HEK293 (cell line): ENCODE measurements around the gene NT5C2.

ENCODE experiments used
- CTCF ChIA-PET: fragments of 350-600 bp; formaldehyde crosslinking; extraction: SDS; loops from one replicate; lab custom pipeline; 2021; ENCODE audit warnings: antibody characterized with exemption; lab: Yijun Ruan, JAX
- POLR2A ChIA-PET: fragments of 300-600 bp; formaldehyde crosslinking; extraction: SDS; loops from one replicate; lab custom pipeline; 2020; ENCODE audit warnings: antibody characterized with exemption, inconsistent platforms; lab: Yijun Ruan, JAX
- H3K27ac ChIP-seq: fragments of 200-500 bp; sonication (Bioruptor generic); 2 replicates; pipeline ENCODE4 v1.5.1; 2014; ENCODE audit warnings: low read depth, low read length, control low read depth, inconsistent platforms; ENCODE audit errors: extremely low read depth
- H3K36me3 ChIP-seq, 2 experiments: fragments of 200-500 bp in 1 of 2; sonication (Bioruptor generic) in 1 of 2; 1 replicate in 1 of 2; 2 replicates in 1 of 2; pipeline ENCODE4 v1.5.1; 2014 to 2017; ENCODE audit warnings: inconsistent platforms in 2 of 2, low read length in 2 of 2; ENCODE audit not compliant: control insufficient read depth in 2 of 2, insufficient read depth in 1 of 2
- H3K4me1 ChIP-seq: fragments of 200-500 bp; sonication (Bioruptor generic); 2 replicates; pipeline ENCODE4 v1.5.1; 2014; ENCODE audit warnings: mild to moderate bottlenecking, low read length, inconsistent platforms; ENCODE audit not compliant: control insufficient read depth, insufficient read depth
- H3K4me3 ChIP-seq: 2 replicates; pipeline ENCODE4 v1.5.1; 2011; ENCODE audit warnings: low read depth, mild to moderate bottlenecking, control low read depth, low read length, moderate library complexity
- H3K9me3 ChIP-seq: fragments of 200-500 bp; sonication (Bioruptor generic); 2 replicates; pipeline ENCODE4 v1.5.1; 2014; ENCODE audit warnings: low read depth, low read length, inconsistent platforms; ENCODE audit not compliant: control insufficient read depth, insufficient read depth
- GLIS1 ChIP-seq: fragments of 450-650 bp; formaldehyde crosslinking; IDR thresholded peaks from 2 replicates; pipeline ENCODE4 v1.5.1; 2016; ENCODE audit warnings: missing biosample characterization, missing genetic modification characterization
- HOXC10 ChIP-seq: sonication (generic); formaldehyde crosslinking; IDR thresholded peaks from 2 replicates; pipeline ENCODE4 v1.8.1; 2023; ENCODE audit warnings: mild to moderate bottlenecking, missing genetic modification reagents
- KLF7 ChIP-seq: fragments of 450-650 bp; formaldehyde crosslinking; IDR thresholded peaks from 2 replicates; pipeline ENCODE4 v1.5.1; 2016; ENCODE audit warnings: missing biosample characterization, missing genetic modification characterization, borderline replicate concordance
- SCRT2 ChIP-seq: fragments of 450-650 bp; formaldehyde crosslinking; IDR thresholded peaks from 2 replicates; pipeline ENCODE4 v1.5.1; 2016; ENCODE audit warnings: missing biosample characterization, missing genetic modification characterization
- ZBTB17 ChIP-seq: fragments of 450-650 bp; formaldehyde crosslinking; IDR thresholded peaks from 2 replicates; pipeline ENCODE4 v1.5.1; 2016; ENCODE audit warnings: missing biosample characterization, missing genetic modification characterization
- ZBTB48 ChIP-seq: fragments of 450-650 bp; formaldehyde crosslinking; IDR thresholded peaks from 2 replicates; pipeline ENCODE4 v1.5.1; 2016; ENCODE audit warnings: missing biosample characterization, missing genetic modification characterization
- ZEB2 ChIP-seq: fragments of 450-650 bp; formaldehyde crosslinking; IDR thresholded peaks from 2 replicates; pipeline ENCODE4 v1.5.1; 2016; ENCODE audit warnings: missing biosample characterization, missing genetic modification characterization
- ZNF132 ChIP-seq: fragments of 450-650 bp; formaldehyde crosslinking; IDR thresholded peaks from 2 replicates; pipeline ENCODE4 v1.5.1; 2017; ENCODE audit warnings: missing biosample characterization, missing genetic modification characterization, borderline replicate concordance
- ZNF24 ChIP-seq: fragments of 450-650 bp; formaldehyde crosslinking; IDR thresholded peaks from 2 replicates; pipeline ENCODE4 v1.5.1; 2016; ENCODE audit warnings: missing biosample characterization, missing genetic modification characterization
- ZNF248 ChIP-seq: fragments of 450-650 bp; formaldehyde crosslinking; IDR thresholded peaks from 2 replicates; pipeline ENCODE4 v1.5.1; 2017; ENCODE audit warnings: missing biosample characterization, missing genetic modification characterization
- ZNF354C ChIP-seq: fragments of 450-650 bp; formaldehyde crosslinking; IDR thresholded peaks from 2 replicates; pipeline ENCODE4 v1.5.1; 2016; ENCODE audit warnings: missing biosample characterization, missing genetic modification characterization, low read depth, borderline replicate concordance
- ZNF549 ChIP-seq: fragments of 450-650 bp; IDR thresholded peaks from 2 replicates; pipeline ENCODE4 v1.5.1; 2018; ENCODE audit warnings: missing biosample characterization, missing genetic modification characterization, mild to moderate bottlenecking, inconsistent platforms, moderate library complexity
- ZSCAN23 ChIP-seq: fragments of 450-650 bp; formaldehyde crosslinking; IDR thresholded peaks from 2 replicates; pipeline ENCODE4 v1.5.1; 2016; ENCODE audit warnings: missing biosample characterization, missing genetic modification characterization
- TF ChIP-seq, protein P1 (sequence below): fragments of 450-650 bp; formaldehyde crosslinking; IDR thresholded peaks from 2 replicates; pipeline ENCODE4 v1.5.1; 2017; ENCODE audit warnings: missing biosample characterization, missing genetic modification characterization
- TF ChIP-seq, protein P2 (sequence below): fragments of 450-650 bp; formaldehyde crosslinking; optimal IDR thresholded peaks from 2 replicates; pipeline ENCODE3; 2016; ENCODE audit warnings: missing biosample characterization, mild to moderate bottlenecking, missing genetic modification characterization
- TF ChIP-seq, protein P3 (sequence below): fragments of 450-650 bp; formaldehyde crosslinking; IDR thresholded peaks from 2 replicates; pipeline ENCODE4 v1.5.1; 2016; ENCODE audit warnings: missing biosample characterization, missing genetic modification characterization
- TF ChIP-seq, protein P4 (sequence below): fragments of 450-650 bp; formaldehyde crosslinking; IDR thresholded peaks from 2 replicates; pipeline ENCODE4 v1.5.1; 2016; ENCODE audit warnings: missing biosample characterization, missing genetic modification characterization
- TF ChIP-seq, protein P5 (sequence below): fragments of 450-650 bp; formaldehyde crosslinking; IDR thresholded peaks from 2 replicates; pipeline ENCODE4 v1.5.1; 2016; ENCODE audit warnings: missing biosample characterization, missing genetic modification characterization
- TF ChIP-seq, protein P6 (sequence below): fragments of 450-650 bp; formaldehyde crosslinking; IDR thresholded peaks from 2 replicates; pipeline ENCODE4 v1.5.1; 2016; ENCODE audit warnings: missing biosample characterization, missing genetic modification characterization

Gene NT5C2

DNA sequence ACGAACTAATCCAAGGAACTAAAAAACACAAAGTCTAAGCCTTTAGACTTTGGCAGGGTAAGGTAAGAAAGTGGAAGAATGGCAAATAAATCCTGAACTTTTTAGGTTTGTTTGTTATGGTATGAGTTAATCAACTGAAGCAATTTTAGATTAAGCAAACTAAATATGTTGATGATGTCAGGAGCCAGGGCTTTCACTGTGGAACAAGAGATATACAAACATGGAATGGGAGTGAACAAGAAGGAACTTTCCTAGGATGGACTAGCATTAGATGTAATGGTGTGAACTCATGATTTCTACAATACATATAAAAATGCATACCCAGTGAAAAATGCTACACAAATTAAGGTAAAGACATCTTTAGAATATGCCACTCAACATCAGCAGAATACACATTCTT is 35.8 kb downstream of the NT5C2 start:
- Histone ChIP-seq H3K9me3 (no peaks in the 10 kb centered on the region; the same call in 1 of the 2 replicates), H3K4me3 (no peak overlapping the region), H3K36me3 (peaks cover 0 to 3% of the 10 kb centered on the region in 2 experiments; a peak in 1 of 3 replicates), H3K27ac (no peak overlapping the region), H3K4me1 (peaks cover 25% of the 10 kb centered on the region)
- CTCF ChIA-PET = no interaction called here
- TF ChIP-seq, protein P1, sequence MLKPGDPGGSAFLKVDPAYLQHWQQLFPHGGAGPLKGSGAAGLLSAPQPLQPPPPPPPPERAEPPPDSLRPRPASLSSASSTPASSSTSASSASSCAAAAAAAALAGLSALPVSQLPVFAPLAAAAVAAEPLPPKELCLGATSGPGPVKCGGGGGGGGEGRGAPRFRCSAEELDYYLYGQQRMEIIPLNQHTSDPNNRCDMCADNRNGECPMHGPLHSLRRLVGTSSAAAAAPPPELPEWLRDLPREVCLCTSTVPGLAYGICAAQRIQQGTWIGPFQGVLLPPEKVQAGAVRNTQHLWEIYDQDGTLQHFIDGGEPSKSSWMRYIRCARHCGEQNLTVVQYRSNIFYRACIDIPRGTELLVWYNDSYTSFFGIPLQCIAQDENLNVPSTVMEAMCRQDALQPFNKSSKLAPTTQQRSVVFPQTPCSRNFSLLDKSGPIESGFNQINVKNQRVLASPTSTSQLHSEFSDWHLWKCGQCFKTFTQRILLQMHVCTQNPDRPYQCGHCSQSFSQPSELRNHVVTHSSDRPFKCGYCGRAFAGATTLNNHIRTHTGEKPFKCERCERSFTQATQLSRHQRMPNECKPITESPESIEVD = peak; percentile 61; the same call in 1 of the 2 replicates
- TF ChIP-seq, protein P2, sequence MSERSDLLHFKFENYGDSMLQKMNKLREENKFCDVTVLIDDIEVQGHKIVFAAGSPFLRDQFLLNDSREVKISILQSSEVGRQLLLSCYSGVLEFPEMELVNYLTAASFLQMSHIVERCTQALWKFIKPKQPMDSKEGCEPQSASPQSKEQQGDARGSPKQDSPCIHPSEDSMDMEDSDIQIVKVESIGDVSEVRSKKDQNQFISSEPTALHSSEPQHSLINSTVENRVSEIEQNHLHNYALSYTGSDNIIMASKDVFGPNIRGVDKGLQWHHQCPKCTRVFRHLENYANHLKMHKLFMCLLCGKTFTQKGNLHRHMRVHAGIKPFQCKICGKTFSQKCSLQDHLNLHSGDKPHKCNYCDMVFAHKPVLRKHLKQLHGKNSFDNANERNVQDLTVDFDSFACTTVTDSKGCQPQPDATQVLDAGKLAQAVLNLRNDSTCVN (tag by site-specific recombination) = no peak
- POLR2A ChIA-PET = no interaction called here

DNA sequence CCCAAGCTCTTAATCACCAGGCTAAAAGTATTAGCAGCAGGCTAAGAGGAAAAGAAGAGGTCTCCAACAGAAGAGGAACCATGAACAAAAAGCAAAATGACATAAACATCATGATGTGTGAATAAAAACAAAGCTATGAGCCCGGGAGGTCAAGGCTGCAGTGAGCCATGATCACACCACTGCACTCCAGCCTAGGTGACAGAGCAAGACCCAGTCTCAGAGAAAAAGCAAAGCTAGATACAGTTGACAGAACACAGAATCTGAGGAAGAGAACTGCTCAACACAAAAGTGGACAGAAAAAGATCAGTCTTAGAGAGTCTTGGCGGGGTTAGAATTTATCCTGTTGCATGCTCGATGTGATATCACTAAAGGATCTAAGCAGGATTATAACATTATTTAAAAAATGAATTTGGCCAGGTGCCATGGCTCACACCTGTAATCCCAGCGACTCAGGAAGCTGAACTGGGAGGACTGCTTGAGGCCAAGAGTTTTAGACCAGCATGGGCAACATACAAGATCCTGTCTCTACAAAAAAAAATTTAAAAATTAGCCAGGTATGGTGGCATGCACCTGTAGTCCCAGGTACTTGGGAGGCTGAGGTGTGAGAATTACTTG is 37.5 kb downstream of the NT5C2 start:
- POLR2A ChIA-PET = interaction anchor here (0.7 to 1.1 kb wide), 2 partner anchors 32 to 75 kb away, joined by 3 to 4 read pairs; no protein-coding TSS in a partner anchor
- H3K27ac ChIP-seq = no peak overlapping the region
- peaks cover 25% of the 10 kb centered on the region for H3K4me1 ChIP-seq
- H3K36me3 ChIP-seq = no peaks in the 10 kb centered on the region; a peak in 1 of 3 replicates
- no peaks in the 10 kb centered on the region; the same call in 1 of the 2 replicates for H3K9me3 ChIP-seq
- no peak overlapping the region for H3K4me3 ChIP-seq
- CTCF ChIA-PET = interaction anchor here (0.6 to 1.7 kb wide), 4 partner anchors 29 to 144 kb away, joined by 3 to 5 read pairs (median 3); no protein-coding TSS in a partner anchor
- TF ChIP-seq, protein P3, sequence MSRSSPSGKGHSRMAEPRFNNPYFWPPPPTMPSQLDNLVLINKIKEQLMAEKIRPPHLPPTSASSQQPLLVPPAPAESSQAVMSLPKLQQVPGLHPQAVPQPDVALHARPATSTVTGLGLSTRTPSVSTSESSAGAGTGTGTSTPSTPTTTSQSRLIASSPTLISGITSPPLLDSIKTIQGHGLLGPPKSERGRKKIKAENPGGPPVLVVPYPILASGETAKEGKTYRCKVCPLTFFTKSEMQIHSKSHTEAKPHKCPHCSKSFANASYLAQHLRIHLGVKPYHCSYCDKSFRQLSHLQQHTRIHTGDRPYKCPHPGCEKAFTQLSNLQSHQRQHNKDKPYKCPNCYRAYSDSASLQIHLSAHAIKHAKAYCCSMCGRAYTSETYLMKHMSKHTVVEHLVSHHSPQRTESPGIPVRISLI (tag by site-specific recombination) = no peak
- TF ChIP-seq HOXC10 (CRISPR knock-in tag) = no peak
- no peak for TF ChIP-seq ZNF24 (tag by site-specific recombination)
- peak; percentile 70 for TF ChIP-seq ZEB2 (tag by site-specific recombination)
- TF ChIP-seq SCRT2 = peak; percentile 57; the same call in 1 of the 2 replicates
- TF ChIP-seq, protein P4, sequence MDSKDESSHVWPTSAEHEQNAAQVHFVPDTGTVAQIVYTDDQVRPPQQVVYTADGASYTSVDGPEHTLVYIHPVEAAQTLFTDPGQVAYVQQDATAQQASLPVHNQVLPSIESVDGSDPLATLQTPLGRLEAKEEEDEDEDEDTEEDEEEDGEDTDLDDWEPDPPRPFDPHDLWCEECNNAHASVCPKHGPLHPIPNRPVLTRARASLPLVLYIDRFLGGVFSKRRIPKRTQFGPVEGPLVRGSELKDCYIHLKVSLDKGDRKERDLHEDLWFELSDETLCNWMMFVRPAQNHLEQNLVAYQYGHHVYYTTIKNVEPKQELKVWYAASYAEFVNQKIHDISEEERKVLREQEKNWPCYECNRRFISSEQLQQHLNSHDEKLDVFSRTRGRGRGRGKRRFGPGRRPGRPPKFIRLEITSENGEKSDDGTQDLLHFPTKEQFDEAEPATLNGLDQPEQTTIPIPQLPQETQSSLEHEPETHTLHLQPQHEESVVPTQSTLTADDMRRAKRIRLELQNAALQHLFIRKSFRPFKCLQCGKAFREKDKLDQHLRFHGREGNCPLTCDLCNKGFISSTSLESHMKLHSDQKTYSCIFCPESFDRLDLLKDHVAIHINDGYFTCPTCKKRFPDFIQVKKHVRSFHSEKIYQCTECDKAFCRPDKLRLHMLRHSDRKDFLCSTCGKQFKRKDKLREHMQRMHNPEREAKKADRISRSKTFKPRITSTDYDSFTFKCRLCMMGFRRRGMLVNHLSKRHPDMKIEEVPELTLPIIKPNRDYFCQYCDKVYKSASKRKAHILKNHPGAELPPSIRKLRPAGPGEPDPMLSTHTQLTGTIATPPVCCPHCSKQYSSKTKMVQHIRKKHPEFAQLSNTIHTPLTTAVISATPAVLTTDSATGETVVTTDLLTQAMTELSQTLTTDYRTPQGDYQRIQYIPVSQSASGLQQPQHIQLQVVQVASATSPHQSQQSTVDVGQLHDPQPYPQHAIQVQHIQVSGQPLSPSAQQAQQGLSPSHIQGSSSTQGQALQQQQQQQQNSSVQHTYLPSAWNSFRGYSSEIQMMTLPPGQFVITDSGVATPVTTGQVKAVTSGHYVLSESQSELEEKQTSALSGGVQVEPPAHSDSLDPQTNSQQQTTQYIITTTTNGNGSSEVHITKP (tag by site-specific recombination) = 0 out of 2 replicates have a peak, but pooled peaks have one; percentile 5
- TF ChIP-seq, protein P5, sequence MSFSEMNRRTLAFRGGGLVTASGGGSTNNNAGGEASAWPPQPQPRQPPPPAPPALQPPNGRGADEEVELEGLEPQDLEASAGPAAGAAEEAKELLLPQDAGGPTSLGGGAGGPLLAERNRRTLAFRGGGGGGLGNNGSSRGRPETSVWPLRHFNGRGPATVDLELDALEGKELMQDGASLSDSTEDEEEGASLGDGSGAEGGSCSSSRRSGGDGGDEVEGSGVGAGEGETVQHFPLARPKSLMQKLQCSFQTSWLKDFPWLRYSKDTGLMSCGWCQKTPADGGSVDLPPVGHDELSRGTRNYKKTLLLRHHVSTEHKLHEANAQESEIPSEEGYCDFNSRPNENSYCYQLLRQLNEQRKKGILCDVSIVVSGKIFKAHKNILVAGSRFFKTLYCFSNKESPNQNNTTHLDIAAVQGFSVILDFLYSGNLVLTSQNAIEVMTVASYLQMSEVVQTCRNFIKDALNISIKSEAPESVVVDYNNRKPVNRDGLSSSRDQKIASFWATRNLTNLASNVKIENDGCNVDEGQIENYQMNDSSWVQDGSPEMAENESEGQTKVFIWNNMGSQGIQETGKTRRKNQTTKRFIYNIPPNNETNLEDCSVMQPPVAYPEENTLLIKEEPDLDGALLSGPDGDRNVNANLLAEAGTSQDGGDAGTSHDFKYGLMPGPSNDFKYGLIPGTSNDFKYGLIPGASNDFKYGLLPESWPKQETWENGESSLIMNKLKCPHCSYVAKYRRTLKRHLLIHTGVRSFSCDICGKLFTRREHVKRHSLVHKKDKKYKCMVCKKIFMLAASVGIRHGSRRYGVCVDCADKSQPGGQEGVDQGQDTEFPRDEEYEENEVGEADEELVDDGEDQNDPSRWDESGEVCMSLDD = no peak
- no peak for TF ChIP-seq ZNF549 (tag by site-specific recombination)
- TF ChIP-seq ZNF248 (tag by site-specific recombination) = no peak
- TF ChIP-seq, protein P6, sequence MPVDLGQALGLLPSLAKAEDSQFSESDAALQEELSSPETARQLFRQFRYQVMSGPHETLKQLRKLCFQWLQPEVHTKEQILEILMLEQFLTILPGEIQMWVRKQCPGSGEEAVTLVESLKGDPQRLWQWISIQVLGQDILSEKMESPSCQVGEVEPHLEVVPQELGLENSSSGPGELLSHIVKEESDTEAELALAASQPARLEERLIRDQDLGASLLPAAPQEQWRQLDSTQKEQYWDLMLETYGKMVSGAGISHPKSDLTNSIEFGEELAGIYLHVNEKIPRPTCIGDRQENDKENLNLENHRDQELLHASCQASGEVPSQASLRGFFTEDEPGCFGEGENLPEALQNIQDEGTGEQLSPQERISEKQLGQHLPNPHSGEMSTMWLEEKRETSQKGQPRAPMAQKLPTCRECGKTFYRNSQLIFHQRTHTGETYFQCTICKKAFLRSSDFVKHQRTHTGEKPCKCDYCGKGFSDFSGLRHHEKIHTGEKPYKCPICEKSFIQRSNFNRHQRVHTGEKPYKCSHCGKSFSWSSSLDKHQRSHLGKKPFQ = peak; percentile 56; the same call in 1 of the 2 replicates
- peak; percentile 47; the same call in 1 of the 2 replicates for TF ChIP-seq ZBTB17 (tag by site-specific recombination)
- no peak for TF ChIP-seq ZNF132 (tag by site-specific recombination)
- no peak for TF ChIP-seq ZSCAN23 (tag by site-specific recombination)
- TF ChIP-seq KLF7 (tag by site-specific recombination) = no peak
- TF ChIP-seq ZNF354C (tag by site-specific recombination) = no peak
- peak; percentile 48 for TF ChIP-seq GLIS1 (tag by site-specific recombination)
- TF ChIP-seq ZBTB48 (tag by site-specific recombination) = no peak
